Stimulated activated CD4-positive, alpha-beta T cell treated with anti-CD3 and anti-CD28 coated beads, Interleukin-2, amount 100 ng/mL, for 48 hours (primary cell): ENCODE results near the gene NFKB1.
"Not testable (repeated sequence)": the region's sequence is repeated elsewhere in the genome, so short reads cannot be mapped to it uniquely, and the experiment has no call there.

Experiments
- DNase-seq, 2 donors: peaks; one replicate each; pipeline ENCODE4 v3.0.0-alpha.2; 2020

NFKB1 gene

DNA sequence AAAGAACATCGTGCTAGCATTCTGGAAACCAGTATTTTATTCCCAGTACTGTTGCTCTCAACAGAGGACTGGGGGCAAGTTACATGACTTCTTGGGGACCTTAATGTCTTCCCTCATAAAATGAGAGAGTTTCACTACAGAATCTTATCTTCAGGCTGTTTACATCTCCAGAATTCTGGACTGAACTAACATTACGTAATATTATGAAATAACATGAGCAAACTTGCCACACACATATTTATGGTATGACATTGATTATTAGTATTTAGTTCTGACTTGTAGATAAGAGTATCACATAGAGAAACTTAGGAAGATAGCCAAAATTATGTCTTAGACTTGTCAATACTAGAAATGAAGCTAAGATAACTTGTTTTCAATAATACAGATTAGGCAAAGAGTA lies 68.0 kb downstream of the NFKB1 start:
- DNase-seq: no peak

DNA sequence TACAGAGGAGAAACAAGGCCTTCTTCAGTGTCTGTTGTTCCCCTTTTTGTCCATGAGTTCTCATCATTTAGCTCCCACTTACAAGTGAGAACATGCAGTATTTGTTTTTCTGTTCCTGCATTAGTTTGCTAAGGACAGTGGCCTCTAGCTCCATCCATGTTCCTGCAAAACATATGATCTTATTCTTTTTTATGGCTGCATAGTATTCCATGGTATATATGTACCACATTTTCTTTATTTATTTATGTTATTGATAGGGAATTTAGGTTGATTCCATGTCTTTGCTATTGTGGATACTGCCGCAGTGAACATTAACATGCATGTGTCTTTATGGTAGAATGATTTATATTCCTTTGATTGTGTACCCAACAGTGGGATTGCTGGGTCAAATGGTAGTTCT lies 69.1 kb downstream of the NFKB1 start:
- not testable (repeated sequence) for DNase-seq

DNA sequence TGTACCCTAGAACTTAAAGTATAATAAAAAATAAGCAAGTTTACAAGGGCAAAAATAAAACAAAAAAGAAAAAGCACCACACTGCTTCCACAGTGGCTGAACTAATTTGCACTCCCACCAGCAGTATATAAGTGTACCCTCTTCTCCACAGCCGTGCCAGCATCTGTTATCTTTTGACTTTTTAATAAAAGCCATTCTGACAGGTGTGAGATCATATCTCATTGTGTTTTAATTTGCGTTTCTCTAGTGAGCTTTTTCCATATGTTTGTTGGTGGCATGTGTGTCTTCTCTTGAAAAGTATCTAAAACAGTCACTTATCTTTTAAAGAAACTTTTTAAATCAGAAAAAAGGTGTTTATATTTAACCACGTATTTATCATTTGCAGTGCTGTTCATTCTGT lies 71.3 kb downstream of the NFKB1 start:
- DNase-seq: no peak

DNA sequence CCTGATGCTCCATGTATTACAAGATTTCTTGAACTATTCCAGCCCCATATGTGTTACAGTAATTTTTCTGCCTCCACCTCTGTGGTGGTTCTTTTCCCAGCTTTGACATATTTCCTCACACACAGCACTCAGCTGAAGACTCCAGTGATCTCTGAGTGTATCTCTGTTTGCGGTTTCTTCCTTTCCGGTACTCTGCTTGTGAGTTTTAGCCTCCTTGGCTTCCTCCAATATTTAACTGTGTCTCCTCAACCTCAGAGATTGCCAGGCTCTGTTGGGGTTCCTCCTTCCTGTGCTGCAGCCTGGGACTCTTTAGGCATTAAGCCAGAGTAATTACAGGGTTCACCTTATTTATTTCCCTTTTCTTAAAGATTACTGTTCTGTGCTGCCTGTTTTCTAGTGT lies 73.2 kb downstream of the NFKB1 start:
- DNase-seq: no peak

DNA sequence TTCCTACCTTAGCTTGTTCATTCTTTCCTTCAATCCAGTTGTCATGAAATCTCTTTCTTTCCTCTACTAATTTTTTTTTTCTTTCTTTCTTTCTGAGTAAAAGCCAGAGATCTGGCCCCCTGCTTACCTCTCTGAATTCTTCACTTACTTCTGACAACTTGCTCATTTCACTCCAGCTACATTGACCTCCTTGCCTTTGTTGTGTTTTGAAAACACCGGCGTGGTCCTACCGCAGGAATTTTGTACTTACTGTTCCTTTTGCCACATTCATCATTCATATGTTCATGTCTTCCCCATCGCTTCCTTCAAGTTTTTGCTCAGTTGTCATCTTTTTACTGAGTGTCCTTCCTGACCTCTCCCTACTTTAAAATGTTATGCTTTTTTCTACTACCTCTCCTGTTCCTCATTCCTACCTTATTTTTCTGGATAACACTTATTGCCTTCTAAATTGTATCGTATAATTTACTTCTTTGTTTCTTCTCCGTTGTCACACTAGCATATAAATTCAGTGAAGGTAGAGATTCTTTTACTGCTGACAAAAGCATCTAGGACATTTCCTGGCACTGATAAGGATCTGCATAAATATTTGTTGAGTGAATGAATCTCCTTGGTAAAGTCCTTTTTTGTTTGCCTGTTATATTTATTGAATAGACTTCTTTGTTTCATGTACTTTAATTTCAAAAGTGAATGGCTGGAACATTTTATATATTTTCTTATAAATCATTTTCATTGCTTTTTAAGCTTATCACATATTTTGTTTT lies 74.4 kb downstream of the NFKB1 start:
- no peak for DNase-seq

DNA sequence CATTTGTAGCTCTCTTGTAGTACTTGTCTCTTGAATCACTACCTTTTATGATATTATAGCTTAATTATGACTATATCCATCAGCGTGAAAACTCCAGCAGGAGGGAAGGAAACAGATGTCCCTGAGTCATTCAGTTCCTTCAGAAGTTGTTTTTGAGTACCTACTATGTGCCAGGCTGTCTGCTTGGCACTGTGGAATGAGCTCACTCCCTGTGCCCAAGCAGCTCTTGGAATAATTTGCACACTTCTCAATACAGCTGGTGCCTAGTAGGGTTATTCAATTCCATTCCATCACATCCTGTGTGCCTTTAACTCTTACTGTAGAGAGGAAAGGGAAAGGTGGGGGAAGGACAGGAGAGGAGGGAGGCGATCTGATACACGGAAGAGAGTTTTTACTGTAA lies 77.1 kb downstream of the NFKB1 start:
- DNase-seq: no peak

DNA sequence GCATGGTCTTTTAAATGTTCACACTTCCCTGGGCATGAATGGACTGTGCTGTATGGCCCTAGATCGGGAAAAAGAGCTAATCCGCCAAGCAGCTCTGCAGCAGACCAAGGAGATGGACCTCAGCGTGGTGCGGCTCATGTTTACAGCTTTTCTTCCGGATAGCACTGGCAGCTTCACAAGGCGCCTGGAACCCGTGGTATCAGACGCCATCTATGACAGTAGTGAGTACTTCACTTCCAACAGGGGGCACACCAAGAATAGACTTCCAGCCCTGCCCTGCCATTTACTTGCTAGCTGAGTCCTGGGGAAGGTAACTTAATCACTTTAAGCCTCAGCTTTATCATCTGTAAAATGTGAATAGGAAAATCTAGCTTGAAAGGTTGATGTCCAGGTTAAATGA lies 77.7 kb downstream of the NFKB1 start:
- no peak for DNase-seq

DNA sequence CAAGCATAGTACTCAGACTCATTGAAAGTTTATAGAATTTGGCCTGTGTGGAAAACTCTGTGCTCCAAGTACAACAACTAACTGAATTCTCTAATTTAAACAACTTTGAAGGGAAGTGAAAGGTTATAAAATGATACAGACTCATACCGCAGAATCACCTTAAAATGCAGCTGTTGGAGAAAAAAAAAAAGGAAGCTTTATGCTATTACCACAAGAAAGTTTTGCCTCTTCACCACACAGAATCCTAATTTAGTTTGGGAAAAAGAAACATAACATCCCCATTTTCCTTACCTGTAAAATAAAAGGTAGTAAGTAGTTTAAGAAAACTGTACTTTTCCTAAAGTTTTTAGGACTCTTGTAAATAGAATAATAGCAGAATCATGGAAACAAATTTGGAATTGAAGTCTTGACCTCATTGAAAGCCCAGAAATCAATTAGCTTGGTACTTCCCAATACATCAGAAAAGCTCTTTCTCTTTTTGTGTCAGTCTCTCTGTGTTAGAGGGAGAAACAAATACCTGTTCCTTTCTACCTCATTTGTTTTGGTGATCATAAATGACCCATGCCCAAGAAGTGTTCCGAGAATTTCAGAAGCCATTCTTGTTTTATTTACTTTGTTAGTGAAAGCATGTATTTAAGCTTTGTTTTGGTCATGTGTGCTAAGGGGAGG lies 78.8 kb downstream of the NFKB1 start:
- DNase-seq: no peak

DNA sequence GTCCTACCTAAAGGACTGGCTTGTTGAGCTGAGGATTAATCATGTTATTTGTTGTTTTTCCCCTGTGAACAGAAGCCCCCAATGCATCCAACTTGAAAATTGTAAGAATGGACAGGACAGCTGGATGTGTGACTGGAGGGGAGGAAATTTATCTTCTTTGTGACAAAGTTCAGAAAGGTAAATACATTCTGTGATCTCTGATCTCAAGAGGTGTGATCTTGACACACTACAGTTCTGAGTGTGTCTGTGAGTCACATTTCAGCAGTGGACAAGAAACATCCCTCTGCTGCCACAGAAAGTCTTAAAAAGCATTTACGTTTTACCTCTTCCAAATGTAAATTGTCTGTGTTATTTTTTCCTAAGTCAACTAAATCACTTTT lies 79.3 kb downstream of the NFKB1 start:
- no peak for DNase-seq

DNA sequence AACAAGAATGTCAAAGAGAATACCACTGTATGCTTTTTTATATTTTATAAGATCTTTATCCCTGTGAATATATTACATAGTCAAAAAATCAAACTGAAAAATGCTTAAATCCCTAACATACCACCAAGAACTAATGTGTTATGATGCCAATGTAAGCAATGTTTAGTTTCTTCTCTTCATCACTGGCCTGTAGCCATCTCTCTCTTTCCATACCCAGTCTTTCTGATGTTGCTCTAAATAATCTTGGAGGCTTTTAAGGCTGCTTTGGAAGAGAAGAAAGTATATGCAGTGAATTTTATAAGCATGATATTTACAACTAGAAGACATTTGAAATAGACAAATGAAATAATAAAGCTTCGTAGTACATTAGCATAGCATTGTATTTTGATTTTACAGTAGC lies 82.9 kb downstream of the NFKB1 start:
- DNase-seq: no peak

DNA sequence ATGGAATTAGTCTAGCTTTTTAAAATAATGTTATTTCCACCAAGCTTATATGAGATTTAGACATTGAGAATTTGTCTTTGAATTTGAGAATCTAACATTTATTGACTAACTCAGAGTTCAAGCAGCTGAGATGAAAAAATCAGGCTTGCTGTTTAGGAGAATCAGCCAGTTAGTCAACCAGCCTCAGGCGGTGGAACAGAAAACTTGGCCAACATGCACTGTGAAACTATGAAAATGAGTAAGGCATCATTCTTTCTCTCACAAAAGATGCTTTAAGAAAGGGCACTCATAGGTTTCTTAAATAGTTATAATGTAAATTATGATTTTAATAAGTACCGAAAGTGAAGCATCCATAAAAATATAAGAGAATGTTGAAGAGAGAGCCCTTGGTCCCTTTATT lies 84.2 kb downstream of the NFKB1 start:
- no peak for DNase-seq

DNA sequence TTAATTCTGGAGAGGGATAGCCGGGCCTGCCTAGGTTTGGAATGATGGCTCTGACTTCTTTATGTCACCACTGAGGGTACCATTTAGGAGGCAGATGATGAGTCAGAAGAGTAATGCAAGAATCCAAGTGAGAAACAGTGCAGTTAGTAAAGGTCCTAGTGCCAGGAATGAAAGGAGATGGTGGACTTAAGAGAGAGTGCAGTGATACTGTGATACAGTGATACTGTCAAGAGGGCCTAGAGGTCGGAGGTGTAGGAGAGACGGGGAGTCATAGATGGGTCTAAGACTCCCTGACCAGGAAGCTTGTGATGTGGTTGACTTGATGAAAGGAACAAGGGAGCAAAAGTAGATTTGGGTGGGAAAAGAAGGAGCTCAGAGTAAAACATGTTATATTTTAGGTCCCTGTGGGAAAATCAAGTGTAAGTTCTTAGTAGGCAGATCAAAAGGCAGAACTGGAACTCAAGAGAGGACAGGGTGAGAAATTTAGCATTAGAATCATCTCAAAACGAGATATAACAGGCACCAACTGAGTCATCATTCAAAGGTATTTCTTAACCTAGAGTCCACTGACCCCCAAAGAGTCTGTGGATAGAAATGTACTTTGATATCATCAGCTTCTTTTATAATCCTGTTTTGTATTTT lies 85.0 kb downstream of the NFKB1 start:
- no peak for DNase-seq

DNA sequence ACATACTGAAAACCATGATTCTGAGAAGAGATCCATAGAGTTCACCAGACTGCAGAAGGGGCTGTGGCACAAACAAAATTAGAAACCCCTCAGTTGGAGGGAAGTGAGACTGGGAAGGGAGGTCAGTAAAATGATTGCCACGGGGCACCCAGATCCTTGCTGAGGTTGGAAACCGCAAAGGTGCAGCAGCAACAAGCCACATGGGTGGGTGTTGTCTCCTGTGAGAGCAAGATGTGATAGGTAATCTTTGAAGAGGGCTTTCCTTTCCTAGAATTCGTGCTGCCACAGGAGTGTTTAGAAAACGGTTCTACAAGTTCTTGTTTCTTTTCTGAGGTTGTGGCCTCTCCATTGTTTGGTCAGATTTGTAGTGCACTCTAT lies 85.5 kb downstream of the NFKB1 start:
- no peak for DNase-seq

DNA sequence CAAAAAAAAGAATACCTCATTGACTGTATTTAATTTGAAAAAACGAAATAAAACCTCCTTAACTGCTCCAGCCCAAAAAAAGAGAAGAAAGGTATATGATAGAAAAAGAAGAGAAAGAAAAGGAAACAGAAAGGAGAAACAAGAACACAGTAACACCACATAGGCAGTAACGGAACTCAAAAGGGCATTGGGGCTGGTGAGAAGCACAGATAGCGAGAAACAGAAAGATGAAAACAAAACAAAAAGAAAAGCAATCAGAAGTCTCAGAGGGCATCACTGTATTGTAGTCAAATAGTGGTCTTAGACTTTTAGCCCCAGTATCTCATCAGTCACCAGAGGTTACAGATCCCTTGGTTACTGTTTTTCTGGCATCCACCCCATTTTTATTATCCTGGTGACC lies 88.6 kb downstream of the NFKB1 start:
- DNase-seq: no peak

DNA sequence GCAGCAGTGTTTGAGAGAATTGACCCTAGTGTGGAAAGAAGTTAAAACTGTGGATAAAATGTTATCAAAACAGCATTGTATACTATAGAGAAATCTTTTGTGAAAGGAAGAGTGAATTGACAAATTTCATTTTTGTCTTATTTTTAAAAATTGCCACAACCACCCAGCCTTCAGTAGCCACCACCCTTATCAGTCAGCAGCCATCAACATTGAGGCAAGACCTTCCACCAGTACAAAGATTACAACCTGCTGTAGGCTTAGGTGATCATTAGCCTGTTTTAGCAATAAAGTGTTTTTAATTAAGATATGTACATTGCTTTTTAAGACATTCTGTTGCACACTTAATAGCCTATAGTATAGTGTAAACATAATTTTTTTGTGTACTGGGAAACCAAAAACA lies 91.1 kb downstream of the NFKB1 start:
- no peak for DNase-seq

DNA sequence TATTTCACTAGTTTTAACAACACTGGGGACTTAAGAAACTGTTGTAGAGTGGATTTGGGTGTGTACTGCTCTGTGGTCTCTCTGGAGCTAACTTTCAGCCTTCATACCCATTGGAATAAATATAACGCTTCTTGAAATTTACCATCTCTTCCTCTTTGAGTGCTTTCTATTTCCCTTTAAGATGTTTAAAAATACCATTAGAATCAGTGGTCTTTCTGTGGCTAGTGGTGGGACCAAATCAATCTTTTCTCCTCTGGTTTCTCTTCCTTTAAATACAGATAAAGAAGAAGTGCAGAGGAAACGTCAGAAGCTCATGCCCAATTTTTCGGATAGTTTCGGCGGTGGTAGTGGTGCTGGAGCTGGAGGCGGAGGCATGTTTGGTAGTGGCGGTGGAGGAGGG lies 92.0 kb downstream of the NFKB1 start:
- no peak for DNase-seq

DNA sequence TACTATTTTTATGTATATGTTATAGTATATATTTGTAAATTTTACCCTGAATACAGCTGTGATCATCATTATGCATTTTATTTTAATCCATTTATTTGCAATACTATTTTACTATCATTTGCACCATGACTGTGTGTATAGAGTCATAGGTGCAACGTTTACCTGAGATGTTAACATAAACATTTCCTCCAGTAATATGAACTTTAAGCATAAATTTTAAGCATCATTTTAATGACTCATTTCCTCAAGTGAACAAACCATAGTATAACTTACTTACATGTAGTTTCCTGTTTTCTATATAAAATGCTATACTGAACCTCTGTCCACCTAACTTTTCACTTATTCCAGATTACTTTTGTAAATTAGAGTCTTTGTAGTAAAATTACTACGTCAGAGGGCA lies 92.8 kb downstream of the NFKB1 start:
- DNase-seq: no peak

DNA sequence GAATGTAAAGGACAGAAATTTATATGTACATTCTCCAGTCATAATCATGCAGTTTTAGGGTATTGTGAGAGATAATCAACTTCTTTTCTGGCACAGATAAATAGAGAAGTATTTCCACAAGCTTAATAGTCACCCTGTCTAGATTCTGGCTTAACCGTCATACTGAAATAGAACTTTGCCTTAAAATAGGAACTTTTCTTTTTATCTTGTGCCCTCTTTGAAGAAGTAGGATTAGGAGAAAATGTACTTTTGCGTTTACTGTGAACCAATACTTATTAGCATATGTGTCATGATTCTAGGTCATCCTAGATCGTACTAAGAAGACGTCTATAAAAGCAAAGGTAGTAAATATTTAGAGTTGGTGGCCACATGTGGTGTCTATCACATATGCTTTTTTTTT lies 95.4 kb downstream of the NFKB1 start:
- DNase-seq: no peak

DNA sequence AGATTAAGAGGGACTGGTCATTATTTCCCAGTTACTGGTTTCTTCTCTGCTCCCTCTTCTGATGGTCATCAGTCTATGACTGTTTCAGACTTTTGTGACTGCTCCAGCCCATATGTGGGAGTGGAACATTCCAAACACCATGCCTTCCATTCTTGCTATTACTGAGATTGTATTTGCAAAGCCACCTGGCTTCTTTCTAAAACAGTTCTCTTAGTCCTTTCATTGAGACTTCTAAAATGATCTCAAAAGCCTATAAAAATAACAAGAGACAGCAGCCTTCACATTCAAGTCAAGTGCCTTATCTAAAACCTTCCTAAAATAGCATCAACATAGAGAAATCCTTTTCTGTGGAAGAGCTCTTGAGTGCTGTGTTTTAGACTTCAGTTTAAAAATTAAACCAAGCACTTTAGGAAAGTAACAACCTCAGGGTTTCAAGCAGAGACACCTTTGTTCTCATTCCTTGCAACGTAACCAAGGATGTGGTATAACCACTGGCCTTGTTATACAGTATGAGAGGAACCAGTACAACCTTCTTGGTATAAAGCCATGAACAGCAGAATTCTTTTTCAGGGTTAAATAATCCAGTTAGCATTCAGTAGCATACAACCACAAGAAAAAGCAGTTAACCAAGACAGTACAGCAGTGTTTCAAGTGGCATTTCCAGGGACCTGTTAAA lies 97.1 kb downstream of the NFKB1 start:
- no peak for DNase-seq

DNA sequence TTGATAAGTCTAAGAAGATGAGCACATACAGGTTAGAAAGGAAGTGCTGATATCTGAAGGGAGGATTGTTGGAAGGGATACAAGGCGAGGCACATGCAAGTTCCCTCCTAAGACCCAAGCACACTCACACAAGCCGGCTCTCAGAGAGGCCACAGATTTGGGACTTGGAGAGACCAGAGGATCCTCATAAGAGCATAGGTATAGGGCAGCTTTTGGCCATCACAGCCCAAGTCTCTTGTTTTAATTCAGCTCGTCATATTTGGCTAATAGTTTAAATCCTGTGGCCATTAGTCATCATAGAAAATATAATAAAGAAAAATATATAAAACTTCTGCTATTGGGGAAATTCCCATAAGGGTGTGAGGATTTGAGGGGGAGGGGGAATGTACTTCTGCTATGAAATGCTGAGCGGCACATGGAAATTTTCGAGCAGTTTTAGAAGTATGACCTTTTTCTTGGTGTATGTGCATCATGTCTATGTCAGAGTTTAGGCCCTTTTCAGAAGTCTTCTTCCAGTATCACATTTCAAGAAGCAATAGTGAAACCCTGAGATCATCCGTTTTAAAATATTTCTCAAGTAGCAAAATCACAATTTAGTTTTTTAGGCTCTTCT lies 97.7 kb downstream of the NFKB1 start:
- DNase-seq: no peak

DNA sequence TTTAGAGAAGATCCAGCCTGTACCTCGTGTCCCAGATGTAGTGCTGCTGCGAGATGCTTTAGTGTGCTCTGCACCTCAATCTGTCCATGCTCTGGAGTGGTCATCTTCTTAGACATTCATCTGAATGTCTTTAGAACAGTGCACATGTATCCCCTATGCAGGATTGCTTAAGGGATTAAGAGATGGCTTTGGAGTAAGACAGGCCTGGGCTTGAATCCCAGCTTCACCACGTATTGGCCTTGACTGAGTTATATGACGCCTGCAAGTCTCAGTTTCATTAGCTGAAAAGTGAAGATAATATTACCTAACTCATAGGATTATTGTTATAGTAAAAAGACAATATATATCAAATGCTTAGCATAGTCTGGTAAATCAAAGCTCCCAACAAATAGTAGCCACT lies 98.3 kb downstream of the NFKB1 start:
- no peak for DNase-seq

DNA sequence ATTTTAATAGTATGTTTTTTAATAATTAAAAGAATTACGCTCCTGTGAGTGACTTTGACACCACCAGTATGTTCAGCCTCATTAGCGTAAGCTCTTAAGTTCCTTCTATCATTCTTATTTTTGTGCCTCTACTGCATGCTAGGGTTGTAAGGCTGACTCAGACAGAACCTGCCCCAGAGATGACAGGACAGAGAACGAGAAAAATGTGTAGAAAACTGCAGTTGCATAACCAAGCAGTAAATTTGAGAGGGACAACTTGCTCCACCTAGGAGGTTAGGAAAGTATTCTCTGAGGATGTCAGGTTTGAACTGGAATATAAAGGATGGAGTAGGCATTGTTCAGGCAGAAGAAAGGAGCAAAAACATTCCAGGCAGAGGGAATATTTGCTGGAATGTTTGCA lies 98.7 kb downstream of the NFKB1 start:
- DNase-seq: no peak

DNA sequence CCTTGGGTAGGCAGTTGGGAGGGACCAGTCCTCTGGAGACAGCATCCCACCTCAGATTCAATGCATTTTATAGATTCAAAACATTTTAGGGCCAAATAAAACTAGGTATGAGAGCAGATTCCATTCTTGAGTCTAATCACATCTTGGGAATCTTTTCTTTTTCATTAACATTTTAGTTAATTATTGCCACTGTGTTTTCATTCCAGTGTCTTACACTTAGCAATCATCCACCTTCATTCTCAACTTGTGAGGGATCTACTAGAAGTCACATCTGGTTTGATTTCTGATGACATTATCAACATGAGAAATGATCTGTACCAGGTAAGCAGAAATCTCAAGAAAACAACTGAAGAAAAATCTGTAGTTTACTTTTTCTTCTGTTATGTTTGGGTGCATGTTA lies 99.5 kb downstream of the NFKB1 start:
- DNase-seq: no peak
